ENCODE measurements around the gene ATP11C.
A peak's percentile ranks its signal among the peaks of the same experiment; 100 is the strongest.
"Not testable (repeated sequence)": the region's sequence is repeated elsewhere in the genome, so short reads cannot be mapped to it uniquely, and the experiment has no call there.

ATP11C gene

DNA sequence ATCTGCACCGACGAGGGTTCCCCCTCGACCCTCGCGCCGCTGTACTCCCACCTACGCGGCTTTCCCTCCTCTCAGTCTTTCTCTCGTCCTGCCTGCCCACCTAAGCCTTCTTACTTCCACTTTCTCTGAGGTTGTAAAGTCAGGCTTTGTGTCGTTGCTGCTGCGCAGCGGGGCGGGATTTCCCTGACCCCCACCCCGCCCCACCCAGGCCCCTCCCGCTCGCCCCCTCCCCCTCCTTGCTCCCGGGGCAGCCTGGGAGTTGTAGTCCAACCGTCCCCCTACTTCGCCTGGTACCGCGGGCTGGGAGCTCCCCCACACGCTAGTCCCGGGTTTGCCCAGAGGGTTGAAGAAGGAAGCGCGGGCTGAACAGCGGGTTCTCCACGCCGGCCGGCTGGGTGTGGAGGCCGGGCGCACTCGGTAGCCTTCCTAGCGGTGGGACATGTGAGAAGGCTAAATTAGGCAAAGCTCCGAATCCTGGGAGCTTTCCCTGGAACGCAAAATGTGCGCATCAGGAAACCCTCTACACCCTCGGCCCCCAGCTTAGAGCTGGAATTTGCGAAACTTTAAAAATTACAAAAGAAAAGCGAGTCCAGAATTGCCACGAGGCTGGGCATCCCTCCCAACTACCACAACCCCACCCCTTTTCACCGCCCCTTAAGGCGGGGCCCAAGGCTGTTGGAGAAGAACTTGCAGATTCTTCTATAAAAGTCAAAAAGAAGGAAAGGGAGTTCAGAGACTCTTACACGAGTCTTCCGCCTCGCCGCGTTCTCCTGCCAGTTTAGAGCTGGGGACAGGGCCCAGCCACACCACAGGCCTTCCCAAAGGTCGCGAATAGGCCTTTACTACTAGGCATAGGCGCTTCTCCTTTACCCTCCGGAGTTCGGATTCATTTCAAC, at the start of gene ATP11C:
ATP11C (minus strand) TSS at position 153 of the 896 bp plus-strand sequence. CDS start 1,011 bp downstream, outside the sequence.
- DNase-seq, result peak; percentile 63 to 66

DNA sequence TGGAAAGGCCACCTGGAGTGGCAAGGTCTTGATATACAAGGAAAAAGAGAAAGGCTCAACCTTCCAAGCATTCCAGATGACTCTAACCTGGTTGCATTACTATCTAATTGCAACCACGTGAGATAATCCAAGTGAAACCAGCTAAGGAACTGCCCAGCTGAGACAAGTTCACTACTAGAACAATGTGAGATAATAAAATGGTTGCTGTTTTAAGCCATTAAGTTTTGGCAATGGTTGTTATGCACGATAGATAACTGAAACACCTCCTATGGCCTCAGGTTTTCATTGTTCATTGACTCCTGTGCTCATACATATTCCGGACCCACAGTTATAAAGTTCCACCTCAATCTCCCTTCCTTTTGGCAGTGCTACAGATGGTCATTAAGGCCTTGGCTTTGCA, 41.6 kb upstream of the ATP11C start:
- no peak for DNase-seq

DNA sequence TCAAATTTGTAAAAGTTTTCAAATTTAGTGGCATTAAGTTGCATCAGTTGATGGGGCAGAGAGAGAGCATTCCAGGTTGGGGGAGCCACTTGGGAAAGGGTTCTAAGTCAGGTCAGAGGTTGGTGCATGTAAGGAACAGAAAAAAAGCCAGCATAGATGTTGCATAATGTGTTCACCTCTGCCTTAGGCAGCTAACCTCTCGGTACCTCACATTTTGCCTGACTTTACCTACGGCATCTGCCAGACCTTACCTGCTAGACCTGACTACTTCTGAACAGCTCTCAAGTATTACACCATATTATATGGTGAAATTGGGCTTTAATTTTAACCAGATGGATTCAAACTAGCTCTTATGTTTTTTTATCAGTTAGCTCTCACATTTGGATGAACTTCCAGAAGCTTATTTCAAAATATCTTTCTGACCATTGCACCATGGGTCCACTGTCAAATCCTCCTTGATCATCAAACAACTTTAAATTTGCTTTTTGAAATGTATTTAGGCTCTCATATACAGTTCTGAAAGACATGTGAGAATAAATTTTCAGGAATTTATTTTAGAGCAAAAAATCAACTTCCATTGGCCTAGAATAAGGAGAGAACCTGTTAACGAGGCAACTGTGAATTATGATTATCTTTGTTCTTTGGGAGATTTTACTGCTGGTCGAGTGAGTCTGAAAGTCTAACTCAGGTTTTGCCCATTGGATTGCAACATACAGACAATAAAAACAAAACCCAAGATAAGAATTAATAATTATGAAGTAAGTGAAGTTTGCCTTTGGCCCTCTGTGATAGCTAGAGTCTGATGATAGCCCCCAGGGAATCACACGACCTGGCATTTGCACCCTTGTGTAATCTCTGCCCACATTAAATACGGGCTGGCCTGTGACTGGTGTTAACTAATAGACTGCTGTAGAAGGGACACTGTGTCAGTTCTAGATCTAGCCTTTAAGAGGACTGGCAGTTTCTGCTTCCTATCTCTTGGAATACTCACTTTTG, 40.1 kb upstream of the ATP11C start:
- no peak for DNase-seq

DNA sequence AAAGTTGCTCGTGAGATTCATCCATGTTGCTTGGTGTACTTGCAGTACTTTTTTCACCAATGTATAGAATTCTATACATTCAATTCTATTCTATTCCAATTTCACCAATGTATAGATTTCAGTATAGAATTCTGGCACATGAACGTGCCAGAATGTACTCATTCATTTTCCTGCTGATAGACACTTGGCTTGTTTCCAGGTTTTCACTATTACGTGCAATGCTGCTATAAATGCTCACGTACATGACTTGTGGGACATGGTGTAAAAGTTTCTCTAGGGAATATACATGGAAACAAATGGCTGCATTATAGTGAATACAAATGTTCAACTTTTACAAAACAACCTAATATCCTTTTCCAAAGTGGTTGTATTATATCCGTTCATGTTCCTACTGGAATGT, 39.3 kb upstream of the ATP11C start:
- no peak for DNase-seq

DNA sequence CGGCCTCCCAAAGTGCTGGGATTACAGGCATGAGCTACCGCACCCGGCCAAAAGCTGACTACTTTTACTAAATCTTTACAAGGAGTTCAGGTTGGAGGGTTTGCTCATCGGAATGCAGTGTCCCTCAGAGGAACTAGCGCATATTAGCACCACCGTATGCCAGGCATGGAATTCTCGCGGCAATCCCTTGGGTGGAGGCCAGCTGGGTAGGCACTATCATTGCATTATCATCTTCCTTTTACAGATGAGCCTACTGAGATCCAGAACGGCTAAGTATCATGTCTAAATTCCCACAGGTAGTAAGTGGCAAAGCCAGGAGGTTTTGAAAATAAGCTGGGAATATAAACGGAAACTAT, 38.5 kb upstream of the ATP11C start:
- DNase-seq, result no peak

DNA sequence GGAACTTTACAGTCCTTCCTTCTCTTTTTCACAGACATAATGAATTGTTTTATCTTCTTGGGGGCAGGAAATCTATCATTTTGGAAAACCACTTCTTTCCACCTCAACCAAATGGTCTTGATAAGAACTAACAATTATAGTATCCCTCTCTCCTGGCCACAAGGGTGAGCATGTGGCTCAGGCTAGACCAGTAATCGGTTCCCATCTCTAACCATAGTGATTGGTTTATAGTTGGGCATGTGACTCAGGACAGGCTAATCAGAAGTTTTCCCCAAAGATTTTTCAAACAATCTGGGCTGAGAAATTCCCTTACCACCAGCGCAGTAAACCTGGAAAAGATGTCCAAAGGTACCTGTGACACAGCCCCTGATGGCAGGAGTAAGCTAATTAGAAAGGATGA, 36.4 kb upstream of the ATP11C start:
- no peak for DNase-seq

DNA sequence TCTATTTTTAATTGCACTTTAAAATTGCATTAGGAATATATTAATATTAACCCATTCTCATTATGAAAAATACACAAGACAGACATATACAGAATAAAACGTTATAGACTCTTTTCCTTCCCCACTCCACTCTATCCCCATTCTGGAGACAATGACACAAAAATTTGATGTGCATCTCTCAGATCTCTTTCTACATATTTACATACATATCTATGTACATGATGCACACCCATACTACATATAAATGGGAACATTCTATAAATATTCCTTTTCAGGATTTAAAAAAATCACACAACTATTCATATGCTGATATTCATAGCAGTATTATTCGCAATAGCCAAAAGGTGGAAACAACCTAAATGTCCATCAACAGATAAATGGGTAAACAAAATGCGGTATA, 34.9 kb upstream of the ATP11C start:
- DNase-seq, result no peak

DNA sequence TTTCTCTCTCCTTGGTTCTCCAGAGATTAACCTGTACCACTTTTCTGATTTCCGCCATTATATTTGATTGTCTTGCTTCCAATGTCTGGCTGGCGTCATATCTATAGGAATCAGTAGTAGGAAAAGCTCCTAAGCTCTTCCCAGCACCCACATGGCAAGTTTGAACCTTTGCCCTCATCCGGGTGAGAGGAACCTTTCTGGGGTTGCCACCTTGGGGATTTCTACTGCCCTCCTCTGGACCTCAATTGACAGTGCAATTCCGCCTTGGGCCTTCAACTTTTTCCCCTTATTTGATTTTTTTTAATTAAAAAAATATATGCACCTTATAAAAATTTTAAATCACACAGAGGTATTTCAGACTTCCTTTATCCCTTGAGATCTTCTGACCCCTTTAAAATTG, 34.4 kb upstream of the ATP11C start:
- DNase-seq, result peak in 1 of 2 experiments; percentile 1

DNA sequence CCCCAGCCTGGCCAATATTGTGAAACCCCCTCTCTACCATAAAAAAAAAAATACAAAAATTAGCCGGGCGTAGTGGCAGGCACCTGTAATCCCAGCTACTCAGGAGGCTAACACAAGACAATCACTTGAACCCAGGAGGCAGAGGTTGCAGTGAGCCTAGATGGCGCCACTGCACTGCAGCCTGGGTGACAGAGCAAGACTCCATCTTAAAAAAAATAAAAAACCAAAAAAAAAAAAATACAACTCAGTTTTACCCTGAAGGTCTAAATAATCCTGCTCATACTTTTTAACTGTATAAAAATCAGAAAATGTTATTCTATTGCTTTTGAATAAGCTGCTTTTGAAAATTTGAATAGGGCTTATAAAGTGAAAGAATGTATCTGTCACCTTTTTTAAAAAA, 33.3 kb upstream of the ATP11C start:
- DNase-seq, result peak in 1 of 2 experiments; percentile 2

DNA sequence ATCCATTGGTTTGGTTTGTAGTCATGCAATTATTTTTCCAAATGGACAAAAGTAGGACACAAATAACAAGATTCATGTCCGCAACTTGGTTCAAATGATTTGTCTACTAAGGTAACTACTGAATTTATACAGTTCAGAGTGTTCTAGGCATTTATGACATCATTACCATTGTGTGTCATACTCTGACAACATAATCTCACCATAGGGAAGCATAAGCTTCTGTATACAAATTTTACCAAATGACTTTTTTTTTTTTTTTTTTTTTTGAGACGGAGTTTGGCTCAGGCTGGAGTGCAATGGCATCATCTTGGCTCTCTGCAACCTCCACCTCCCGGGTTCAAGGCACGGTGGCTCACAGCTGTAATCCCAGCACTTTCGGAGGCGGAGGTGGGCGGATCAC, 32.6 kb upstream of the ATP11C start, which contains the start of gene CXorf66:
CXorf66 (minus strand) TSS at position 101 of the 400 bp plus-strand sequence; CDS start at position 76, 25 bp downstream.
- DNase-seq, result no peak

DNA sequence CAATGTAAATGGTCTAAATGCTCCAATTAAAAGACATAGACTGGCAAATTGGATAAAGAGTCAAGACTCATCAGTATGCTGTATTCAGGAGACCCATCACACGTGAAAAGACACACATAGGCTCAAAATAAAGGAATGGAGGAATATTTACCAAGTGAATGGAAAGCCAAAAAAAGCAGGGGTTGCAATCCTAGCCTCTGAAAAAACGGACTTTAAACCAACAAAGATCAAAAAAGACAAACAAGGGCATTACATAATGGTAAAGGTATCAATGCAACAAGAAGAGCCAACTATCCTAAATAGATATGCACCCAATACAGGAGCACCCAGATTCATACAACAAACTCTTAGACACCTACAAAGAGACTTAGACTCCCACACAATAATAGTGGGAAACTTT, 28.2 kb upstream of the ATP11C start:
- DNase-seq, result not testable (repeated sequence)

DNA sequence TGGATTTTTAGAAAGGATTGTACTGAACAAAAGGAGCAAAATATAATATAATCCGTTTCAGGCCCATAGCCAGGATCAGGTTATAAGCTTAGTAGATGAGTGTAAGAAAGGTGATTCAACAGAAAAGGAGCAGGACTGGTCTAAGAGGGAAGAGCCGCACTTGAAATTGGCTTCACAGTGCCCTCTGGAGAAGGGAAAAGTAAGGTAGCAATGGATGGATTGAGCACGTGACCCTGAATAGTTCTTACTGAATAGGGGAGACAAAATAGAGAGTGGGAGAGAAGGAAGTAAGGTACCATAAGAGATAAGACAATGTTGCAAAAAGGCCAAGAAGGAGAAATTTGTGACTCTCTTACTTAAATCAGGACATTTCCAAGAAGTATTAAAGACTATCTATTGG, 16.9 kb upstream of the ATP11C start:
- DNase-seq, result no peak

DNA sequence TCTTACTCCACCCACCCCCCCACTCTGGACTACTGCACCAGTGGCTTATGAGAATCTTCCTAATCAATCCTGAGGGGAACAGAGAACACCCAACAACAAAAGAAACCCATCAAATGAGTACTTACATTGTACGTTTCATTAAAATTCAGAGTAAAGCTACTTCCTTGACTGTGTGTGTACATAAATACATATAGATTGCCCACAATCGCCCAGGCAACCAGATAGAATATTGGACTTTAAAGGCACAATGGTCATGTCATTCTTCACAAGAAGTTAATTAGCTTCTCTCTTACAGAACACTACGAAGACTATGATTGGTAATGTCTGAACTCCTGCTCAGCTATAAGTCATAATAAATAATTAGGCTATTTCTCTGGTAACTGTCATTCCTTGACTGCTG, 12.2 kb upstream of the ATP11C start:
- no peak for DNase-seq

DNA sequence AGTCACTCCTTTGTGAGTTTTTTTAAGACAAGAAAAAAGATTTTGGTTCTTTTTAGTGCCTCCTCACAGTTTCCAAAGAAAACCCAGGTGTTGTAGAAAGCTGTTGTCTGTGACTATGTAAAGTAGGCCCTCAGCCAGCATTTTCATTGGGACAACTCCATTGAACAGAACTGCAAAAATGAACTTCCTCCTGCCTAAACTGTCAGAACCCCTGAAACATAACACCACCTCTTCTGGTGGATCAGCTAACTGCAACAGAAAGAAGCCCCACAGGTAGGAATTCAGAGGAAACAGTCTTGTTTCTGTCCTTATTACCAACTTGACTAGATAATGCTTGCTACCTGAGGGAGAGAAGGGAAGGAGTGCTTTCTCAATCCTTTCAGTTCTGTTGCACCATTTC, 3.4 kb upstream of the ATP11C start:
- peak in 1 of 2 experiments; percentile 5 for DNase-seq

DNA sequence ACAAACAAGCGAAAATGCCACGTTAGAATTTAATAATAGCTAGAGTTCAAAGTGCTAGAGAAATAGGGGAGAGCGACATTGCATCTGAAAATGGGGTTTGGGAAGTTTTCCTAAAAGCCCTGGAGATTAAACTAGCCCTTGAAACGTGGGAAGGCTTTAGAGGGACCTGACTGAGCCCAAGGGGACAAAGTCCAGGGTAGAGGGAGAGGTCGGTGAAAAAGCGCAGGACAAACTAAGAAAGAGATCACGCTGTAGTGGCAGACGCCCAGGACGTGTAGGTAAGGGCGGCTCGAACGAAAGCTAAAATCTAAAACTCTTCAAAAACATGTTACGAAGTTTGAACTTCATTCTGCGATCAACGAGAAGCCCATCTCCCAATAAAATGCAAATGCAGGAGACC, 1.1 kb upstream of the ATP11C start:
- DNase-seq, result no peak

DNA sequence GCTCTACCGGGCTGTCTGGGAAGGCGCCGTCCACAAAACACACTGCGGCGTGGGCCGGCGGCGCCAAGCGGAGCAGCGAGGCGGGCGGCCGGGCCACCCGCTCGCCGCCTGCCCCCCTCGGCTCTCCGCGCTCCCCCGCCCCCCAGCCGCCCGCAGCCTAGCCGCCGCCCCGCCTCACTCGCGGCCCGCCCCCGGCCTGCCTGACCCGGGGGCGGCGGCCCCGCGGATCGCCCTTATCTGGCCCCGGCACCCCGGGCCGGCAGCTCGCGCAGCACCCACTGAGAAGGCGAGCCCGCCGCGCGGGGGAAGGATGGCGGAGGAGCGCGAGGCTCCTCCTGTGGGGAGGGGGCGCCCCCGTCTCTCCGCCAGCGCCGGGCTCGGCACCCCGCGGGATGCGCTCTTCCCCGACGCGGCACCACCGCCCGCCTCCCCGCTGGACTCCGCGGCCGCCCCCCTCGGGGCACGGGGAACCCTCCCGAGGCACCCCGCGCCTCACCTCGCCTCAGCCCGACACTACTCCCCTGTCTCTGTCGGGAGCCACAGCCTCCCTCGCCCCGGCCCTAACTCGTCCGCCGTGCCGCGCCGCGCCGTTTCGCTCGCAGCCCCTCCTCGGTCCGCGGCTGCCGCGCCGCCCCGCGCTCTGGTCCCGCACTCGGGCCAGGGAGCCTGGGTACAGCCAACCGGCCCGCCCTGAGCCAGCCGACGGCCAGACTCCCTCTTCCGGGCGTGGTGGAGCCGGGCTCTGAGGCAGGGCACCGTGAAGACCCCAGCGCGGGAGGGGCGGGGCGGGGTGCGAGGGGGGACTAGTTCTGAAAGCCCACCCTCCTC, 566 bp downstream of the ATP11C start:
- DNase-seq, result peak in 1 of 2 experiments; percentile 22

DNA sequence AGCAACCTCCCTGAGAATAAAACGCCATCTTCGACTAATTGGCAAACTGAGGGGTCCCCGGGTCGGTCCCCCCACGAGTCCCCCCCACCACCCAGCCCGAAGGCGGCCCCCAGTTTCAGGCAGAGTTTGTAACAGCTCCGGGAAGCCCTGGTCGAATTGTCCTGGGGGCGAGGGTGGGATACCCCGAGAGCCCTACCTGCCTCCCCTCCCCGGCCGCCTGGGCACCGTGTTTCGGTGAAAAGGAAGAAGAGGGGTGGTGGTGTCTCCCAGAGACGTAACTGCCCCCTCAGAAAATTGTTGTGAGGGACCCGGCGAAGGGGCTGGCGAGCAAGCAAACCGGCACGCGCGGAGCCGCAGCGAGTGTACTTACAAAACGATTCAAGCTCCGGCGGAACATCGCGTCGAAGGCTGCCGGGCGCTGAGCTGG, 1.2 kb downstream of the ATP11C start:
- no peak for DNase-seq

DNA sequence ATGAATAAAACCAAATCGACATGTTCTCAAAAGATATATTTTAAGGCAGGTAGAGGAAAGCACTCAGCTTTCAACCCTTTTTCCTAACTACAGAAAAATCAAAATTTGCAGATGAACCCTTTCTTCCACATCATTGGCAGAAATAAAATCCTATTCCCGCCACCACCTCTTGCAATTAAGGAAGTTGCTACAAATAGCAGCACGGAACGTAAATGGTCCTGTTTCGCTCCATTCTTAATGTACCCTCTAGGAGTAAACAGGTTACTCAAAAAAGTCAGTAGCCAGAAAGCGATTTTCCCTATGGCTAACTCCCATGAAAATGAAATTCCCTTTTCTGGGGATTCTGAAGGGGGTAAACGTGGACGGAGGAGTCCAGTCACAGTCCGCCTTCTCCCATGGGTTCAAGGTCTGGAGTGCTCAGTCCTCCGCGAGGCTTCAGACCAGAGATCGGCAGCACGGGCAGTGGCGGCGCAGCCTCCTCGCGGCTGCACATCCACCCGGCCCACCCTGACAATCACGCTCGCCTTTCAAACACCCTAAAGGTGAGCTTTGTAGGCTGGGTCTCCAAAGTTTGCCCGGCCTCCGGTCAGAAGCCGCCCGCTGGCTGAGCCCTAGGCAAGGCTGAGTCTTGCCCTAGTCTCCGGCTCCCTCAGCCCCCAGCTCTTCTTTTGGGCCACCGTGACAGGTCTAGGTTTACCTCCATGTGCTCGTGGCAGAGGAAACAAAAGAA, 1.8 kb downstream of the ATP11C start:
- no peak for DNase-seq

DNA sequence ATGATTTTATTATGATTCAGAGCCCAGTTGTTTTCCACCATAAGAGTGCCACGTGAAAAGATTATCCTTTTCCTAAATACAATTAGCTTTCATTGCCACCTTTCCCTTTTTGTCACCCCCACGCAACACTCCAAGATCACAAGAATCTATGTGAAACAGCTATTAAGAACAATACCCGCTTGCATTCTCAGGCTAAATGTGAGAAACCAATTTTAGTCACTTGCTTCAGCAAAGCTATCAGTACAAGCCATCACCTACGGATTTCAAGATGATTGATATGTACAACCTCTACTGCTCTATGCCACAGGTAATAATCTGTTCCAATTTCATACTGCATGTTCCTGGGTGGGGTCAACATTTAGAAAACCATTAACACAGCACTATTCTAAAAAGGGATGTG, 2.5 kb downstream of the ATP11C start:
- no peak for DNase-seq

DNA sequence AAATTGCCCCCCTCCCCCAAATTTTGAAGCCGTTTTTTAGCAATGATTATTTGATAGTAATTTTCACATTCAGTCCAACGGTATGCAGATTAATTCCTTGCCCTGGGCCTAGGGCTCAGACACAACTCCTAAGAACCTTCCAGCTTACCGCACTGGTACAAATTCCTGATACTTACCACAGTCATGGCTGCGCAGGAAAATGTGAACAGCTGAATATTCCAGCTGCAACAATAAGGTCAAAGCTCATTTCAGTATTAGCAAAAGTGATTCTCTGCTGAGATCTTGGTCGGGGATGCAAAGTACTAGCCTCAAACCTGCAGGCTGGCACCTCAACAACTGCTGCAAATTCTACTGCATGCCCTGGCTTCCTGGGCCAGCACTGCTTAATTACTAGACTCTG, 3.0 kb downstream of the ATP11C start:
- DNase-seq, result no peak

DNA sequence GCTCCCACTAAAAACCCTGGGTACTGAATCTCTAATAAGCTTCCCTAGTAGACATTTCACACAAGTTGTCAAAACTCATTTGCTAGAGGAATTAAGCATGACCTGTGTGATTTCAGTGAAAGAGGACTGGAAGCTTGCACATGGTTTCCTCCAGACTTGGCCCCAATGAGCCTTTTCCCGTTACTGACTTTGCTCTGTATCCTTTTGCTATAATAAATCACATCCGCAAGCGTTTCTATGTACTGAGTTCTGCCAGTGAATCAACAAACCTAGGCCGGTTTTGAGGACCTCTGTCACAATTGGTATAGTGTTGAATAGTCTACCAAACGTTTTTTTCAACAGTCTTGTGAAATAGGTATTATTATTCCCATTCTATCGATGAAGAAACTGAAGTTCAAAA, 8.2 kb downstream of the ATP11C start:
- no peak for DNase-seq
